Mucosa of descending colon (tissue), 3 donors: ENCODE measurements around the gene C16orf92. TPM values are rescaled to one million over a fixed set of nuclear protein-coding genes. Genes with fewer than 3 reads are reported as not detected.

ENCODE experiments used
- ATAC-seq: fragments of 200-7000 bp; cut with Tn5 transposase; one replicate; pipeline ENCODE4 v1.9.1; 2020; ENCODE audit warnings: mild to moderate bottlenecking, moderate library complexity
- DNase-seq, 3 donors: peaks; one replicate each; pipeline ENCODE4 v3.0.0-alpha.2; 2020
- H3K36me3 ChIP-seq: fragments of 200-600 bp; one replicate; pipeline ENCODE4 v1.8.0; 2021; ENCODE audit warnings: low read depth, mild to moderate bottlenecking
- H3K4me1 ChIP-seq: fragments of 200-600 bp; one replicate; pipeline ENCODE4 v1.8.0; 2021; ENCODE audit warnings: low read depth, mild to moderate bottlenecking
- H3K4me3 ChIP-seq: fragments of 200-600 bp; one replicate; pipeline ENCODE4 v1.8.0; 2021; ENCODE audit warnings: mild to moderate bottlenecking
- H3K9me3 ChIP-seq: fragments of 200-600 bp; one replicate; pipeline ENCODE4 v1.8.0; 2021; ENCODE audit warnings: mild to moderate bottlenecking
- intact Hi-C, 2 donors: fragments of 100-400 bp; cut with DNase I in 1 of 2; cut with micrococcal nuclease in 1 of 2; formaldehyde crosslinking; loops; one replicate each; pipeline versions ENCODE4 v1.11.0 to v1.11.1; 2022; cut with DNase I, micrococcal nuclease
- total RNA-seq, 3 donors: library from RNA; stranded (reverse); fragmentation: NEBNext Ultra II Directional in 2 of 3; extraction: Animal tissue kit (Norgen Biotek cat#: 25700) in 2 of 3; gene quantifications; one replicate each; pipeline versions ENCODE4 v1.2.1 to v1.2.4, GENCODE V29; 2021 to 2023
- TF ChIP-seq, protein P1 (sequence below): fragments of 200-600 bp; IDR thresholded peaks from one replicate; pipeline ENCODE4 v1.8.0; 2022; ENCODE audit warnings: antibody characterized with exemption, mild to moderate bottlenecking
- donor health status: DM: no; HTN: no; CAD: no; lungs with moderate emphysema.
- donor health status: DM: no; HTN: no; CAD: no.
- donor health status: DM: no; HTN: yes; CAD: no.

The C16orf92 gene
- total RNA-seq, 3 donors from 2014 or later: not detected

DNA sequence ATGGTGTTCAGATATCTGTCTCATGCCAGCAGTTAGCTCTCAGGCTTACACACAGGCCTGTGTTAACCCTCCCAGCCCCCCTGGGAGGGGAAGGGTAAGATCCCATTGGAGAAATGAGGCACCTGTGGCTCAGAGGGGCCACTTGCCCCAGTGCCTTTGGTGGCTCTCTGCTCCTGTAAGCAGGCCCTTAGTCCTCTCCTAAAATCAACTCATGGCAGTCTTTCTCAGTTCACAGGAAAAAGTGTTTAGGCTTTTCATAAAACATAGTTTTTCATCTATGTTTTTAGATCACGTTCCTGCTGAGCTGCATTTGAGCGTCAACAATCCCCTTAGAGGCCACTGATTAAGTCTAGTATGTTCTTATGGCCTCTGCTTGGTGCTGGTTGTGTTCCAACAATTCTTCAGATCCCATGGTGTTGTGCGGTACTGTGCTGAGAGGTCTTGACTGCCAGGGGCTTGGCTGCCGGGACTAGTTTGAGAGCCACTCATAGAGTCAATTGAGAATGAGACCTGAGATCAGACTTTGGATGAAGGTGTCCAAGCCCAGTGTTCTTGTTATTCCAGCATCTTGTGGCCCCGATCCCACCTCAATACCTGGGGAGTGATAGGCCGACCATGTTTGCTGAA, 38.7 kb upstream of the C16orf92 start:
- Histone ChIP-seq H3K36me3 (peaks cover 27% of the 10 kb centered on the region), H3K4me3 (no peak overlapping the region), H3K9me3 (no peaks in the 10 kb centered on the region), H3K4me1 (no peaks in the 10 kb centered on the region)
- no peak for DNase-seq
- no peak for ATAC-seq
- TF ChIP-seq, protein P1, sequence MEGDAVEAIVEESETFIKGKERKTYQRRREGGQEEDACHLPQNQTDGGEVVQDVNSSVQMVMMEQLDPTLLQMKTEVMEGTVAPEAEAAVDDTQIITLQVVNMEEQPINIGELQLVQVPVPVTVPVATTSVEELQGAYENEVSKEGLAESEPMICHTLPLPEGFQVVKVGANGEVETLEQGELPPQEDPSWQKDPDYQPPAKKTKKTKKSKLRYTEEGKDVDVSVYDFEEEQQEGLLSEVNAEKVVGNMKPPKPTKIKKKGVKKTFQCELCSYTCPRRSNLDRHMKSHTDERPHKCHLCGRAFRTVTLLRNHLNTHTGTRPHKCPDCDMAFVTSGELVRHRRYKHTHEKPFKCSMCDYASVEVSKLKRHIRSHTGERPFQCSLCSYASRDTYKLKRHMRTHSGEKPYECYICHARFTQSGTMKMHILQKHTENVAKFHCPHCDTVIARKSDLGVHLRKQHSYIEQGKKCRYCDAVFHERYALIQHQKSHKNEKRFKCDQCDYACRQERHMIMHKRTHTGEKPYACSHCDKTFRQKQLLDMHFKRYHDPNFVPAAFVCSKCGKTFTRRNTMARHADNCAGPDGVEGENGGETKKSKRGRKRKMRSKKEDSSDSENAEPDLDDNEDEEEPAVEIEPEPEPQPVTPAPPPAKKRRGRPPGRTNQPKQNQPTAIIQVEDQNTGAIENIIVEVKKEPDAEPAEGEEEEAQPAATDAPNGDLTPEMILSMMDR: no peak
- intact Hi-C loops: no loop called here

DNA sequence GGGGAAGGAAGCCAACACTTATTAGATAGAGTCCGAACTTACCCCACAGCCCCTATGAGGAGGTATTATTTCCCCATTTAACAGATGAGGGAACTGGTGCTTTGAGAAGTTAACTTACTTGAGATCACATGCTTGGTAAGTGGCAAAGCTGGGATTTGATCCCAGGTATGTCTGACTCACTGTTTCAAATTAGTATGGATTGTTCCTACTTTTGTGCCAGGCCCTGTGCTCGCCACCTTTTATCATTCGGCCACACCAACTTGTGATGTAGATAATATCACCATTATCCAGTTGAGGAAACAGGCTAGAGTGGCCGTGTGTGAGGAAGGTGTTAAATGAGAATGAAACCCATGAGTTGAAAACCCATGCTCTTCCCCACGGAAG, 38.2 kb upstream of the C16orf92 start:
- no peaks in the 10 kb centered on the region for H3K4me1 ChIP-seq
- ATAC-seq (no peak), DNase-seq (no peak)
- TF ChIP-seq, protein P1: no peak
- peaks cover 27% of the 10 kb centered on the region for H3K36me3 ChIP-seq
- intact Hi-C loops: no loop called here
- H3K9me3 ChIP-seq: no peaks in the 10 kb centered on the region
- no peak overlapping the region for H3K4me3 ChIP-seq

DNA sequence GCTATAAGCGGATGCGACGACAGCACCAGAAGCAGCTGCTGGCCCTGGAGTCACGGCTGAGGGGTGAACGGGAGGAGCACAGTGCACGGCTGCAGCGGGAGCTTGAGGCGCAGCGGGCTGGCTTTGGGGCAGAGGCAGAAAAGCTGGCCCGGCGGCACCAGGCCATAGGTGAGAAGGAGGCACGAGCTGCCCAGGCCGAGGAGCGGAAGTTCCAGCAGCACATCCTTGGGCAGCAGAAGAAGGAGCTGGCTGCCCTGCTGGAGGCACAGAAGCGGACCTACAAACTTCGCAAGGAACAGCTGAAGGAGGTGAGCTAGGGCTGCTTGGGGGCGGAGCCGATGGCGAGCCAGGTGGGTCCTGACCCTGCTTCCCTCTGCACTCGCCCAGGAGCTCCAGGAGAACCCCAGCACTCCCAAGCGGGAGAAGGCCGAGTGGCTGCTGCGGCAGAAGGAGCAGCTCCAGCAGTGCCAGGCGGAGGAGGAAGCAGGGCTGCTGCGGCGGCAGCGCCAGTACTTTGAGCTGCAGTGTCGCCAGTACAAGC, 37.7 kb upstream of the C16orf92 start:
- peak in 1 of 3 donors; percentile 14 for DNase-seq
- intact Hi-C loops: no loop called here
- ATAC-seq: no peak
- Histone ChIP-seq H3K9me3 (no peaks in the 10 kb centered on the region), H3K4me1 (no peaks in the 10 kb centered on the region), H3K4me3 (no peak overlapping the region), H3K36me3 (peaks cover 27% of the 10 kb centered on the region)
- TF ChIP-seq, protein P1: no peak

DNA sequence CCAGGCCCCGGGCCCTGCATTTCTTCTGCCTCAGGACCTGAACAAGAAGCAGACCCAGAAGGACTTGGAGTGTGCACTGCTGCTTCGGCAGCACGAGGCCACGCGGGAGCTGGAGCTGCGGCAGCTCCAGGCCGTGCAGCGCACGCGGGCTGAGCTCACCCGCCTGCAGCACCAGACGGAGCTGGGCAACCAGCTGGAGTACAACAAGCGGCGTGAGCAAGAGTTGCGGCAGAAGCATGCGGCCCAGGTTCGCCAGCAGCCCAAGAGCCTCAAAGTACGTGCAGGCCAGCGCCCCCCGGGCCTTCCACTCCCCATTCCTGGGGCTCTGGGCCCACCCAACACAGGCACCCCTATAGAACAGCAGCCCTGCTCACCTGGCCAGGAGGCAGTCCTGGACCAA, 36.8 kb upstream of the C16orf92 start:
- H3K9me3 ChIP-seq: no peaks in the 10 kb centered on the region

DNA sequence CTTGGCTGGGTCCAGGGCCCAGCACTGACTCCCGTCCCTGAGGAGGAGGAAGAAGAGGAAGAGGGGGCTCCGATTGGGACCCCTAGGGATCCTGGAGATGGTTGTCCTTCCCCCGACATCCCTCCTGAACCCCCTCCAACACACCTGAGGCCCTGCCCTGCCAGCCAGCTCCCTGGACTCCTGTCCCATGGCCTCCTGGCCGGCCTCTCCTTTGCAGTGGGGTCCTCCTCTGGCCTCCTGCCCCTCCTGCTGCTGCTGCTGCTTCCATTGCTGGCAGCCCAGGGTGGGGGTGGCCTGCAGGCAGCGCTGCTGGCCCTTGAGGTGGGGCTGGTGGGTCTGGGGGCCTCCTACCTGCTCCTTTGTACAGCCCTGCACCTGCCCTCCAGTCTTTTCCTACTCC, 36.1 kb upstream of the C16orf92 start:
- peak in 1 of 3 donors; percentile 15 for DNase-seq
- H3K4me1 ChIP-seq: peaks cover 3% of the 10 kb centered on the region
- TF ChIP-seq, protein P1: no peak

More for the DNA sequence above, 36.8 kb upstream of the C16orf92 start:
- DNase-seq: peak in 1 of 3 donors; percentile 16
- Histone ChIP-seq H3K4me3 (no peak overlapping the region), H3K36me3 (peaks cover 27% of the 10 kb centered on the region), H3K4me1 (peaks cover 3% of the 10 kb centered on the region)
- intact Hi-C loops: no loop called here
- TF ChIP-seq, protein P1: no peak
- ATAC-seq: no peak

More for the DNA sequence above, 36.1 kb upstream of the C16orf92 start:
- intact Hi-C loops: no loop called here
- ATAC-seq: no peak
- Histone ChIP-seq H3K9me3 (no peaks in the 10 kb centered on the region), H3K4me3 (no peak overlapping the region), H3K36me3 (peaks cover 27% of the 10 kb centered on the region)
